ENCODE results near the gene HIF1A. TPM values are rescaled to one million over a fixed set of nuclear protein-coding genes. Genes with fewer than 3 reads are reported as not detected.
"Not testable (repeated sequence)": the region's sequence is repeated elsewhere in the genome, so short reads cannot be mapped to it uniquely, and the experiment has no call there.

The HIF1A gene
- total and polyA plus RNA-seq, 2 experiments from 2014 or later, result 113 to 242 TPM

DNA sequence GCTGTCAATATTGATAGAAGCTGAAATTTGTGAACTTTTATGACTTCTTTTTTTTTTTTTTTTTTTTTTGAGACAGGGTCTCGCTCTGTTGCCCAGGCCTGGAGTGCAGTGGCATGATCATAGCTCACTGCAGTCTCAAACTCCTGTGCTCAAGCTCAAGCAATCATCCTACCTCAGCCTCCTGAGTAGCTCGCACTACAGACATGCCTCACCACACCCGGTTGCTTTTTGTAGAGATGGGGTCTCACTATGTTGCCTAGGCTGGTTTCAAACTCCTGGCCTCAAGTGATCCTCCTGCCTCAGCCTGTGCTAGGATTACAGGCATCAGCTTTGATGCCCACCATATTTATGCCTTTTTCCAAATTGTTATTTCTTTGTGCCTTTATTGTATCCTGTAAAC is 51.0 kb downstream of the HIF1A start:
- ATAC-seq; H3K4me2 ChIP-seq; H3K27me3 ChIP-seq (ENCODE audit: insufficient read depth); DNase-seq (ENCODE audit: low spot score); H3K27me3 Mint-ChIP-seq (ENCODE audit: insufficient read depth, low read depth, poor library complexity); H3K4me3 ChIP-seq; H3K9me3 Mint-ChIP-seq; H2AFZ ChIP-seq; H3K27ac Mint-ChIP-seq; H3K27ac ChIP-seq (ENCODE audit: low read depth); H4K20me1 ChIP-seq (replicated peaks; ENCODE audit: insufficient read depth); H3K4me3 Mint-ChIP-seq; H3K4me1 ChIP-seq (ENCODE audit: insufficient read depth); H3K9me2 ChIP-seq (ENCODE audit: insufficient read depth); H3F3A ChIP-seq (replicated peaks; ENCODE audit: low read depth): not testable (repeated sequence)
- Histone ChIP-seq H3K36me3 (ENCODE audit: insufficient read depth) (peaks cover 56% of the 10 kb centered on the region), H3K79me2 (replicated peaks; ENCODE audit: insufficient read depth) (peaks cover 10% of the 10 kb centered on the region; the same call in 1 of the 2 replicates)
- Mint-ChIP-seq H3K36me3 (ENCODE audit: low read depth) (peaks cover 66% of the 10 kb centered on the region), H3K4me1 (peaks cover 19% of the 10 kb centered on the region)

- H3K4me2 ChIP-seq, result no peak overlapping the region
- peaks cover 12% of the 10 kb centered on the region for H3K4me1 ChIP-seq (ENCODE audit: insufficient read depth)
- H2AFZ ChIP-seq, result no peak overlapping the region
- H3K27ac ChIP-seq (ENCODE audit: low read depth), result no peak overlapping the region
- ATAC-seq, result no peak
- Mint-ChIP-seq H3K4me1 (peaks cover 23% of the 10 kb centered on the region), H3K27me3 (ENCODE audit: insufficient read depth, low read depth, poor library complexity) (peaks cover 9% of the 10 kb centered on the region), H3K27ac (no peak overlapping the region; the same call in 1 of the 2 replicates), H3K4me3 (no peak overlapping the region), H3K9me3 (no peaks in the 10 kb centered on the region), H3K36me3 (ENCODE audit: low read depth) (peaks cover 61% of the 10 kb centered on the region)
- H3K79me2 ChIP-seq (replicated peaks; ENCODE audit: insufficient read depth), result peaks cover 10% of the 10 kb centered on the region; the same call in 1 of the 2 replicates
- H3K27me3 ChIP-seq (ENCODE audit: insufficient read depth), result no peaks in the 10 kb centered on the region
- H3F3A ChIP-seq (replicated peaks; ENCODE audit: low read depth), result peaks cover 7% of the 10 kb centered on the region; the same call in 1 of the 2 replicates
- H3K4me3 ChIP-seq, result no peak overlapping the region
- H4K20me1 ChIP-seq (replicated peaks; ENCODE audit: insufficient read depth), result 0 out of 2 replicates have a peak, but pooled peaks cover 3% of the 10 kb centered on the region
- DNase-seq (ENCODE audit: low spot score), result no peak
- peaks cover 50% of the 10 kb centered on the region for H3K36me3 ChIP-seq (ENCODE audit: insufficient read depth)
- H3K9me2 ChIP-seq (ENCODE audit: insufficient read depth), result no peaks in the 10 kb centered on the region
- TF ChIP-seq CREB1 (CRISPR knock-in tag; IDR thresholded peaks at IDR 0.05; ENCODE audit: low read depth), result no peak
- TF ChIP-seq EZH2phosphoT487 (IDR thresholded peaks at IDR 0.05; ENCODE audit: unreplicated experiment), result no peak
- no peak for TF ChIP-seq POLR2AphosphoS5 (IDR thresholded peaks at IDR 0.05; ENCODE audit: low read depth)
- no peak for TF ChIP-seq STAT1 (IDR thresholded peaks at IDR 0.05; ENCODE audit: unreplicated experiment)
- no peak for TF ChIP-seq EZH2 (IDR thresholded peaks at IDR 0.05; ENCODE audit: low read depth, unreplicated experiment)
- TF ChIP-seq, protein P1, sequence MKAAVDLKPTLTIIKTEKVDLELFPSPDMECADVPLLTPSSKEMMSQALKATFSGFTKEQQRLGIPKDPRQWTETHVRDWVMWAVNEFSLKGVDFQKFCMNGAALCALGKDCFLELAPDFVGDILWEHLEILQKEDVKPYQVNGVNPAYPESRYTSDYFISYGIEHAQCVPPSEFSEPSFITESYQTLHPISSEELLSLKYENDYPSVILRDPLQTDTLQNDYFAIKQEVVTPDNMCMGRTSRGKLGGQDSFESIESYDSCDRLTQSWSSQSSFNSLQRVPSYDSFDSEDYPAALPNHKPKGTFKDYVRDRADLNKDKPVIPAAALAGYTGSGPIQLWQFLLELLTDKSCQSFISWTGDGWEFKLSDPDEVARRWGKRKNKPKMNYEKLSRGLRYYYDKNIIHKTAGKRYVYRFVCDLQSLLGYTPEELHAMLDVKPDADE (IDR thresholded peaks at IDR 0.05), result no peak
- TF ChIP-seq NANOG (IDR thresholded peaks at IDR 0.05; ENCODE audit: borderline replicate concordance), result no peak
- no peak for TF ChIP-seq ZNF114 (CRISPR knock-in tag; IDR thresholded peaks at IDR 0.05)
- TF ChIP-seq REST (IDR thresholded peaks at IDR 0.05; ENCODE audit: unreplicated experiment), result no peak
- TF ChIP-seq, protein P2, sequence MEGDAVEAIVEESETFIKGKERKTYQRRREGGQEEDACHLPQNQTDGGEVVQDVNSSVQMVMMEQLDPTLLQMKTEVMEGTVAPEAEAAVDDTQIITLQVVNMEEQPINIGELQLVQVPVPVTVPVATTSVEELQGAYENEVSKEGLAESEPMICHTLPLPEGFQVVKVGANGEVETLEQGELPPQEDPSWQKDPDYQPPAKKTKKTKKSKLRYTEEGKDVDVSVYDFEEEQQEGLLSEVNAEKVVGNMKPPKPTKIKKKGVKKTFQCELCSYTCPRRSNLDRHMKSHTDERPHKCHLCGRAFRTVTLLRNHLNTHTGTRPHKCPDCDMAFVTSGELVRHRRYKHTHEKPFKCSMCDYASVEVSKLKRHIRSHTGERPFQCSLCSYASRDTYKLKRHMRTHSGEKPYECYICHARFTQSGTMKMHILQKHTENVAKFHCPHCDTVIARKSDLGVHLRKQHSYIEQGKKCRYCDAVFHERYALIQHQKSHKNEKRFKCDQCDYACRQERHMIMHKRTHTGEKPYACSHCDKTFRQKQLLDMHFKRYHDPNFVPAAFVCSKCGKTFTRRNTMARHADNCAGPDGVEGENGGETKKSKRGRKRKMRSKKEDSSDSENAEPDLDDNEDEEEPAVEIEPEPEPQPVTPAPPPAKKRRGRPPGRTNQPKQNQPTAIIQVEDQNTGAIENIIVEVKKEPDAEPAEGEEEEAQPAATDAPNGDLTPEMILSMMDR (conservative IDR thresholded peaks at IDR 0.05; ENCODE audit: low read depth in 2 of 2), result no peak
Measured at GRCh38 chr14:61746881-61747280, 51.6 kb downstream of the HIF1A start.
